Sigmoid colon (tissue), 7 donors: Measurements from ENCODE around the gene MLC1. TPM values are rescaled to one million over a fixed set of nuclear protein-coding genes. Genes with fewer than 3 reads are reported as not detected.

Source experiments
- DNase-seq: peaks from one replicate; pipeline ENCODE4 v3.0.0-alpha.2; 2019
- H3K27ac ChIP-seq, 4 donors: fragments of 200-600 bp; sonication (generic); one replicate each; pipeline ENCODE4 v1.5.1; 2016 to 2019; ENCODE audit warnings: mild to moderate bottlenecking in 1 of 4
- H3K27me3 ChIP-seq, 3 donors: fragments of 200-600 bp; sonication (generic); one replicate each; pipeline ENCODE4 v1.5.1; 2019; ENCODE audit warnings: mild to moderate bottlenecking in 1 of 3
- H3K36me3 ChIP-seq, 4 donors: fragments of 200-600 bp; sonication (generic); one replicate each; pipeline ENCODE4 v1.5.1; 2016 to 2019
- H3K4me1 ChIP-seq, 4 donors: fragments of 200-600 bp; sonication (generic); one replicate each; pipeline ENCODE4 v1.5.1; 2017 to 2019
- H3K4me3 ChIP-seq, 4 donors: fragments of 200-600 bp; sonication (generic); one replicate each; pipeline ENCODE4 v1.5.1; 2017 to 2019; ENCODE audit warnings: mild to moderate bottlenecking in 2 of 4, moderate library complexity in 1 of 4
- H3K9me3 ChIP-seq, 4 donors: fragments of 200-600 bp in 3 of 4; sonication (generic) in 3 of 4; one replicate each; pipeline versions ENCODE4 v1.5.1 to v1.6.1; 2013 to 2019
- EP300 ChIP-seq, 4 donors: sonication (generic); formaldehyde crosslinking; IDR thresholded peaks; one replicate each; pipeline ENCODE4 v1.6.1; 2017; ENCODE audit warnings: antibody characterized with exemption in 4 of 4
- POLR2A ChIP-seq, 2 donors: fragments of 450-650 bp; IDR thresholded peaks; one replicate each; pipeline ENCODE4 v1.6.1; 2016; ENCODE audit warnings: antibody characterized with exemption in 2 of 2, mild to moderate bottlenecking in 2 of 2, moderate library complexity in 2 of 2
- POLR2AphosphoS5 ChIP-seq, 4 donors: sonication (generic); formaldehyde crosslinking; IDR thresholded peaks; one replicate each; pipeline ENCODE4 v1.6.1; 2017; ENCODE audit warnings: antibody characterized with exemption in 4 of 4
- WGBS, 2 donors: extraction: QIAGEN DNeasy Blood & Tissue Kit; methylation state at CpG; one replicate each; pipeline ENCODE4 v1.1.7; 2013; 5-methylcytosine and 5-hydroxymethylcytosine counted together
- intact Hi-C: fragments of 100-400 bp; cut with DNase I; formaldehyde crosslinking; loops from one replicate; pipeline ENCODE4 v1.15.1; 2023
- polyA plus RNA-seq, 3 donors: library from polyadenylated mRNA; stranded (reverse); fragments of 200-250 nt; gene quantifications; one replicate each; pipeline ENCODE4 v1.2.3, GENCODE V29; 2013
- total RNA-seq, 4 donors: library from RNA; depleted of rRNA; stranded (reverse); fragments of >200 nt; gene quantifications; one replicate each; pipeline ENCODE4 v1.1.0, GENCODE V29; 2016
- TF ChIP-seq, protein P1 (sequence below), 4 experiments: fragments of 450-650 bp in 3 of 4; fragments of 200-600 bp in 1 of 4; IDR thresholded peaks; one replicate each; pipeline ENCODE4 v1.5.1; 2016 to 2019; ENCODE audit warnings: antibody characterized with exemption in 4 of 4, mild to moderate bottlenecking in 3 of 4, moderate library complexity in 2 of 4
- donor health status: healthy with polysubstance abuse.
- donor health status: Bipolar disorder and iron deficiency.
- donor health status: healthy.

The MLC1 gene
- total and polyA plus RNA-seq, 7 donors = 0.14 to 0.23 (median 0.16) TPM; not detected in 4

DNA sequence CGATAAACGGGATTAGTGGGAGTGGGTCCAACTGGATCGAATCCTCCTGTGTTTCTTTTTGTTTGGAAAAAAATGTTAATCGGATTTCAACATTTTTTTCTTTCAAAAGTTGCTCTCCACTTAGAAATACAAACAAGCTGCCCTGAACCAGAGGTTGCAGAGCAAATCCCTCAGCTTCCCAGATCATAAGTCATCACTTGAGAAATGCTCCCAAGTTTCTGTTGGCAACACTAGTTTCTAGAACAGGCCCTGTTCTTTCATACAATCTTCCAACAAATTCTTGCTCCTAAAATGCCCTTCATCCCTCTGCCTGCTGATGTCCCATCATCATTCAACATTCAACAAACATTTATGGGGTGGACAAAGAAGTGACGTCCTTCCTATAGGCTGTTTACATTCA, 1.3 kb upstream of the MLC1 start:
- no peak for TF ChIP-seq POLR2AphosphoS5 (IDR thresholded peaks at IDR 0.05)
- TF ChIP-seq EP300 (IDR thresholded peaks at IDR 0.05) = no peak
- TF ChIP-seq POLR2A (IDR thresholded peaks at IDR 0.05) = no peak
- TF ChIP-seq, protein P1, sequence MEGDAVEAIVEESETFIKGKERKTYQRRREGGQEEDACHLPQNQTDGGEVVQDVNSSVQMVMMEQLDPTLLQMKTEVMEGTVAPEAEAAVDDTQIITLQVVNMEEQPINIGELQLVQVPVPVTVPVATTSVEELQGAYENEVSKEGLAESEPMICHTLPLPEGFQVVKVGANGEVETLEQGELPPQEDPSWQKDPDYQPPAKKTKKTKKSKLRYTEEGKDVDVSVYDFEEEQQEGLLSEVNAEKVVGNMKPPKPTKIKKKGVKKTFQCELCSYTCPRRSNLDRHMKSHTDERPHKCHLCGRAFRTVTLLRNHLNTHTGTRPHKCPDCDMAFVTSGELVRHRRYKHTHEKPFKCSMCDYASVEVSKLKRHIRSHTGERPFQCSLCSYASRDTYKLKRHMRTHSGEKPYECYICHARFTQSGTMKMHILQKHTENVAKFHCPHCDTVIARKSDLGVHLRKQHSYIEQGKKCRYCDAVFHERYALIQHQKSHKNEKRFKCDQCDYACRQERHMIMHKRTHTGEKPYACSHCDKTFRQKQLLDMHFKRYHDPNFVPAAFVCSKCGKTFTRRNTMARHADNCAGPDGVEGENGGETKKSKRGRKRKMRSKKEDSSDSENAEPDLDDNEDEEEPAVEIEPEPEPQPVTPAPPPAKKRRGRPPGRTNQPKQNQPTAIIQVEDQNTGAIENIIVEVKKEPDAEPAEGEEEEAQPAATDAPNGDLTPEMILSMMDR (IDR thresholded peaks at IDR 0.05) = no peak
- intact Hi-C loops = no loop called here
- no peaks in the 10 kb centered on the region for H3K4me1 ChIP-seq
- H3K27ac ChIP-seq = no peak overlapping the region
- H3K9me3 ChIP-seq = peaks cover 0 to 4% (median 0%) of the 10 kb centered on the region in 4 donors
- H3K27me3 ChIP-seq = peaks cover 10 to 52% (median 31%) of the 10 kb centered on the region in 3 donors
- no peak overlapping the region for H3K4me3 ChIP-seq
- 67 to 71% methylated on average over 5 of the region's 5 CpGs for WGBS, 2 donors
- no peak for DNase-seq
- no peaks in the 10 kb centered on the region for H3K36me3 ChIP-seq

DNA sequence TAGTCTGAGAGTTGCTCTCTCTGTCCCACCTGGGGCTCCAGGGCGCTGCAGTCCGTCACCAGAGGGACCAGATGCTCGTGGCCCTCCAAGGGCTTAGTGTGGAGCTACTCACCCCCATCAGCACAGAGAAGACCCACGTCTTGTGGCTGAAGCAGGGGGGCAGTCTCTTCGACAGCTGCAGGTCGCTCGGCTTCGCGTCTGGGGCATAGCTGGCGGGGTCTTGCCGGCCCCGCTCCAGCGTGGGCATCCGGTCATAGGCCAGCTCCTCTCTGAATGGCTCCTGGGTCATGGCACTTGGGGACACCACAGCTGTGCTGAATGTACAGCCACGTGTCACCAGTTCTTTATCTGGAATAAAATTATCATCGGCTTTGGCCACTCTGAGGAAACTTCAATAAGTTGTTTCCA, 608 bp downstream of the MLC1 start:
- WGBS, 2 donors = 64 to 78% methylated on average over 16 of the region's 16 CpGs
- H3K4me3 ChIP-seq = no peak overlapping the region
- H3K9me3 ChIP-seq = peaks cover 0 to 1% (median 0%) of the 10 kb centered on the region in 4 donors
- DNase-seq = no peak
- no peaks in the 10 kb centered on the region for H3K4me1 ChIP-seq
- intact Hi-C loops = no loop called here
- H3K27me3 ChIP-seq = peaks cover 7 to 42% (median 24%) of the 10 kb centered on the region in 3 donors
- H3K36me3 ChIP-seq = no peaks in the 10 kb centered on the region
- TF ChIP-seq POLR2AphosphoS5 (IDR thresholded peaks at IDR 0.05) (no peak), EP300 (IDR thresholded peaks at IDR 0.05) (no peak), POLR2A (IDR thresholded peaks at IDR 0.05) (no peak)
- TF ChIP-seq, protein P1 (IDR thresholded peaks at IDR 0.05) = no peak
- H3K27ac ChIP-seq = no peak overlapping the region

DNA sequence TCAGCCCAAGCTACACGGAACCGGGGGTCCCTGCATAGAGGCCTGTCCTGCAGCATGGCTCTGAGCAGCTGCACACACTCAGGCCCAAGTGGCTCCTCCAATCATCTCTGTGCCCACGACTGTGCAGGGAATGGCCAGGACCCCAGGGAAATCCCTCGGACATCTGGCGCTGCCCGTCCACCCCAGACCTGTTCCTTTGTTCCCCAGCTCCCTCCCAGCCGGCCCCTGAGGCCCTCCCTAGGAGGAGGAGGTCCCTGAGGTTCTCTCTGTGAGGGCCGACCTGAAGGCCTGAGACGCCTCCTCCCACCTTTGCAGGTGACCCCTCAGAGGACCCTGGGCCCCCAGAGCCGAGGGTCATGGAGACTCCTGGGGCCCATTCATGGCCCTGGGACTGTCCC, 1.1 kb downstream of the MLC1 start:
- Histone ChIP-seq H3K9me3 (no peaks in the 10 kb centered on the region), H3K4me1 (no peaks in the 10 kb centered on the region), H3K27me3 (peaks cover 6 to 36% (median 24%) of the 10 kb centered on the region in 3 donors), H3K4me3 (no peak overlapping the region), H3K36me3 (no peaks in the 10 kb centered on the region), H3K27ac (no peak overlapping the region)
- TF ChIP-seq, protein P1 (IDR thresholded peaks at IDR 0.05) = no peak
- no peak for TF ChIP-seq EP300 (IDR thresholded peaks at IDR 0.05)
- TF ChIP-seq POLR2AphosphoS5 (IDR thresholded peaks at IDR 0.05) = no peak
- TF ChIP-seq POLR2A (IDR thresholded peaks at IDR 0.05) = no peak
- intact Hi-C loops = no loop called here
- DNase-seq = no peak
- 71 to 76% methylated on average over 10 of the region's 10 CpGs for WGBS, 2 donors

- WGBS, 2 donors = 62 to 77% methylated on average over 18 of the region's 18 CpGs
- no peak for DNase-seq
Observed at GRCh38 chr22:50083462-50084079, 1.7 kb downstream of the MLC1 start.

More at GRCh38 chr22:50083462-50084079, 1.7 kb downstream of the MLC1 start:
- Histone ChIP-seq H3K36me3 (no peaks in the 10 kb centered on the region), H3K4me1 (no peaks in the 10 kb centered on the region), H3K9me3 (no peaks in the 10 kb centered on the region), H3K4me3 (no peak overlapping the region), H3K27ac (no peak overlapping the region), H3K27me3 (peaks cover 3 to 31% (median 24%) of the 10 kb centered on the region in 3 donors)
- intact Hi-C loops = no loop called here
- TF ChIP-seq EP300 (IDR thresholded peaks at IDR 0.05) (no peak), POLR2A (IDR thresholded peaks at IDR 0.05) (no peak), POLR2AphosphoS5 (IDR thresholded peaks at IDR 0.05) (no peak)
- TF ChIP-seq, protein P1 (IDR thresholded peaks at IDR 0.05) = no peak
